ENCODE results near the gene VASN. TPM values are rescaled to one million over a fixed set of nuclear protein-coding genes. Genes with fewer than 3 reads are reported as not detected.

VASN gene
- total and polyA plus RNA-seq, 8 donors, result 3.7 to 25.6 (median 10.9) TPM

DNA sequence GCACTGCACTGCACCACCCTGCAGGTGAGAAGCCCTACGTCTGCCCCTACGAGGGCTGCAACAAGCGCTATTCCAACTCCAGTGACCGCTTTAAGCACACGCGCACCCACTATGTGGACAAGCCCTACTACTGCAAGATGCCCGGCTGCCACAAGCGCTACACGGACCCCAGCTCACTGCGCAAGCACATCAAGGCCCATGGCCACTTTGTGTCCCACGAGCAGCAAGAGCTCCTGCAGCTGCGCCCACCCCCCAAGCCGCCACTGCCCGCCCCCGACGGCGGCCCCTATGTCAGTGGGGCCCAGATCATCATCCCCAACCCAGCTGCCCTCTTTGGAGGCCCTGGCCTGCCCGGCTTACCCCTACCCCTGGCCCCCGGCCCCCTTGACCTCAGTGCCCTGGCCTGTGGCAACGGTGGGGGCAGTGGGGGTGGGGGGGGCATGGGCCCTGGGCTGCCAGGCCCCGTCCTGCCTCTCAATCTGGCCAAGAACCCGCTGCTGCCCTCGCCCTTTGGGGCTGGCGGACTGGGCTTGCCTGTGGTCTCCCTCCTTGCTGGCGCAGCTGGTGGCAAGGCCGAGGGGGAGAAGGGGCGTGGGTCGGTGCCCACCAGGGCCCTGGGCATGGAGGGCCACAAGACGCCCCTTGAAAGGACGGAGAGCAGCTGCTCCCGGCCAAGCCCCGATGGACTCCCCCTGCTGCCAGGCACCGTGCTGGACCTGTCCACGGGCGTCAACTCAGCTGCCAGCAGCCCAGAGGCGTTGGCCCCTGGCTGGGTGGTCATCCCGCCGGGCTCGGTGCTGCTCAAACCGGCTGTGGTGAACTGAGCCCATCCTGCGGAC, 34.7 kb upstream of the VASN start:
- intact Hi-C loops (cut with DNase I; ENCODE audit: low total_unique reads), result no loop called here
- 86 to 96% (median 90%) methylated on average over 14 to 41 of the region's 41 CpGs for WGBS, 5 donors
- Histone ChIP-seq H3K27me3 (no peaks in the 10 kb centered on the region), H3K36me3 (peaks cover 34 to 86% (median 78%) of the 10 kb centered on the region in 4 donors), H3K9me3 (no peaks in the 10 kb centered on the region), H3K27ac (no peak overlapping the region), H3K4me3 (no peak overlapping the region), H3K4me1 (peaks cover 0 to 28% (median 18%) of the 10 kb centered on the region in 4 donors)
- no peak for DNase-seq
- TF ChIP-seq EP300 (IDR thresholded peaks at IDR 0.05) (no peak), POLR2AphosphoS5 (IDR thresholded peaks at IDR 0.05) (no peak)
- TF ChIP-seq, protein P1, sequence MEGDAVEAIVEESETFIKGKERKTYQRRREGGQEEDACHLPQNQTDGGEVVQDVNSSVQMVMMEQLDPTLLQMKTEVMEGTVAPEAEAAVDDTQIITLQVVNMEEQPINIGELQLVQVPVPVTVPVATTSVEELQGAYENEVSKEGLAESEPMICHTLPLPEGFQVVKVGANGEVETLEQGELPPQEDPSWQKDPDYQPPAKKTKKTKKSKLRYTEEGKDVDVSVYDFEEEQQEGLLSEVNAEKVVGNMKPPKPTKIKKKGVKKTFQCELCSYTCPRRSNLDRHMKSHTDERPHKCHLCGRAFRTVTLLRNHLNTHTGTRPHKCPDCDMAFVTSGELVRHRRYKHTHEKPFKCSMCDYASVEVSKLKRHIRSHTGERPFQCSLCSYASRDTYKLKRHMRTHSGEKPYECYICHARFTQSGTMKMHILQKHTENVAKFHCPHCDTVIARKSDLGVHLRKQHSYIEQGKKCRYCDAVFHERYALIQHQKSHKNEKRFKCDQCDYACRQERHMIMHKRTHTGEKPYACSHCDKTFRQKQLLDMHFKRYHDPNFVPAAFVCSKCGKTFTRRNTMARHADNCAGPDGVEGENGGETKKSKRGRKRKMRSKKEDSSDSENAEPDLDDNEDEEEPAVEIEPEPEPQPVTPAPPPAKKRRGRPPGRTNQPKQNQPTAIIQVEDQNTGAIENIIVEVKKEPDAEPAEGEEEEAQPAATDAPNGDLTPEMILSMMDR (IDR thresholded peaks at IDR 0.05), result no peak

DNA sequence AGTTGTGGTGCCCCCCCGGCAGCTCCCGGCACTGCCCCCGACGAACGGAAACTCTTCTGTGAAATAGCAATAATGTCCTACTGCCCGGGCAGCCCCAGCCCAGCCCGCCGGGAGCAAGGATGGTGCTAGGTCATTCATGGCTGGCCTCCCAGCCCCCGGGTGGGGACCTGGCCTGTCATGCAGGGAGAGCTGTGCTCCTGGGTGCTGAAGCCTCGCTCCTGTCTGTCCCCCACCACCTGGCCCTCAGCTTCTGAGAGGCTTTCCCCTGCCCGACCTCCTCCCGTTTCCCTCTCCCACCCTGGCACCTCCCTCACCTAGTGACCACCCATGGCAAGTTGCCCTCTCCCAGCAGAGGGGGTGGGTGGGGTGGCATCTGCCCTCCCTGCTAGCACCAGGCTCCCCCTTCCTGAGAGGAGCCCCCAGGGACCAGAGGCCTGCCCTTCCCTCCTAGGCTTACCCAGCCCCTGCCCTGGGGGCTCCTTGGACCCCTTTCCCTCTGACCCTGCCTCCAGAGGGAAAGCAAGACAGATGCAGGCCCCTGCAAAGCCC, 34.0 kb upstream of the VASN start:
- Histone ChIP-seq H3K9me3 (no peaks in the 10 kb centered on the region), H3K36me3 (peaks cover 34 to 80% (median 77%) of the 10 kb centered on the region in 4 donors), H3K27ac (no peak overlapping the region), H3K27me3 (no peaks in the 10 kb centered on the region), H3K4me1 (peaks cover 0 to 28% (median 19%) of the 10 kb centered on the region in 4 donors), H3K4me3 (no peak overlapping the region)
- DNase-seq, result no peak
- 81 to 88% (median 82%) methylated on average over 8 to 12 of the region's 12 CpGs for WGBS, 5 donors
- TF ChIP-seq EP300 (IDR thresholded peaks at IDR 0.05) (no peak), POLR2A (IDR thresholded peaks at IDR 0.05) (no peak), POLR2AphosphoS5 (IDR thresholded peaks at IDR 0.05) (no peak)
- TF ChIP-seq, protein P1 (IDR thresholded peaks at IDR 0.05), result no peak
- intact Hi-C loops (cut with DNase I; ENCODE audit: low total_unique reads), result no loop called here

DNA sequence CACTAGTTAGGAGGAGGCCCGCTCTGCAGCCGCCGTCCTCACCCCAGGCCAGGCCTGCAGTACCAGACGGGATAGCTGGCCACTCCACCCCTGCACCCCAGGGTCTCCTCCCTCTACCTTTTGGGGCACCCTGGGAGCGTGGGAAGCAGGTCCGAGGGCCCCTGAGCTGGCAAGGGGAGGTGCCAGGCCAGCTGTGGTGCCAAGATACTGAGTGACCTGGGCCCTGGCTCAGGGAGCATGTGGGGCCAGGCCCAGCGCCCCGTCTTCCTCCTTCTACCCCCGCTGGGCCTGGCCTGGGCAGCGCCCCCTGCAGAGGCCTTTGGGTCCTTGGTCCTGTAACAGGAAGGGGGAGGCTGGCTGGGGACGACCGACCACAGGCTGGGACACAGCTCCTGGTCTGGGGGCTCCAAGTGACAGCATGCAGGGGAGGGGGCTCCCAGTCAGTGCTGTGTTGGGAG, 33.5 kb upstream of the VASN start:
- Histone ChIP-seq H3K9me3 (no peaks in the 10 kb centered on the region), H3K27ac (no peak overlapping the region), H3K4me3 (no peak overlapping the region), H3K27me3 (no peaks in the 10 kb centered on the region), H3K4me1 (peaks cover 0 to 28% (median 21%) of the 10 kb centered on the region in 4 donors), H3K36me3 (peaks cover 34 to 82% (median 73%) of the 10 kb centered on the region in 4 donors)
- WGBS, 5 donors, result 76 to 92% (median 87%) methylated on average over 4 to 12 of the region's 12 CpGs
- intact Hi-C loops (cut with DNase I; ENCODE audit: low total_unique reads), result no loop called here
- TF ChIP-seq, protein P1 (IDR thresholded peaks at IDR 0.05), result no peak
- TF ChIP-seq POLR2A (IDR thresholded peaks at IDR 0.05), result no peak
- DNase-seq, result no peak

DNA sequence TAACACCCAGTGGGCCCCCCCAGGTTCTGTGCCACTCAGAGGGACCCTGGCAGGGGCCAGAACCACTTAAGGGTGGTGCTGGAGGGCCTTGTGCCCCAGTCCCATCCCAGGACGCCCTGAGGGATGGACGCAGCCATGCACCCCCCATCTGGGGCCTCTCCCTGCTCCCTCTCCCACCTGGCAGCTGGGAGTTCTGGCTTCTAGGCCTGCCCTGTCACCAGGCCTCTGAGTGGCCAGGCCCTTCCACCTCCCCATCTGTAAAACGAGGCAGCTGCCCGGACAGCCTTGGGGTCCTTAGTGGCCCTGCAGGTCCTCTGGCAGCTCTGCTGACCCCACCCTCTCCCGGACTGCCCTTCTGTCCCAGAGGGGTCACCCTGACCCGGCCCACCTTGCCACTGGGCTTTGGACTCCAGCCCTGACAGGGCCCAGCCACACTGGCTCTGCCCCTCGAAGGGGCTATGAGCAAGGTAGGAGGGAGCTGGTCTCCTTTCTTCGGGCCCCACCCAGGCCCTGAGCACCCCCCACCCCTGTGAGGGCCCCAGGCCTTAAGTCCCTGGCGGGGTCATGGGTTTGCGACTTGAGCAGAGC, 32.8 kb upstream of the VASN start:
- WGBS, 5 donors, result 72 to 87% (median 77%) methylated on average over 6 to 10 of the region's 10 CpGs
- no peak for DNase-seq
- TF ChIP-seq EP300 (IDR thresholded peaks at IDR 0.05) (no peak), POLR2AphosphoS5 (IDR thresholded peaks at IDR 0.05) (no peak), POLR2A (IDR thresholded peaks at IDR 0.05) (no peak)
- TF ChIP-seq, protein P1 (IDR thresholded peaks at IDR 0.05), result no peak
- H3K4me1 ChIP-seq, result peaks cover 0 to 28% (median 22%) of the 10 kb centered on the region in 4 donors
- no peaks in the 10 kb centered on the region for H3K27me3 ChIP-seq
- H3K4me3 ChIP-seq, result no peak overlapping the region
- H3K36me3 ChIP-seq, result peaks cover 34 to 83% (median 66%) of the 10 kb centered on the region in 4 donors
- no peaks in the 10 kb centered on the region for H3K9me3 ChIP-seq
- intact Hi-C loops (cut with DNase I; ENCODE audit: low total_unique reads), result no loop called here
- peak overlapping the region in 2 of 5 donors; percentile 9 to 33 for H3K27ac ChIP-seq
